ENCODE measurements around the gene CFAP97. TPM values are rescaled to one million over a fixed set of nuclear protein-coding genes. Genes with fewer than 3 reads are reported as not detected.

Gene CFAP97
- total and polyA plus RNA-seq, 2 donors (not counting 1 experiment from before 2014, with no cell fraction given) = 39.3 to 50.8 TPM

GRCh38 chr4:185134307-185134869 lies 69.4 kb downstream of the CFAP97 start:
- no peaks in the 10 kb centered on the region for H3K27me3 ChIP-seq (ENCODE audit: control insufficient read depth, insufficient read depth, low read length)
- DNase-seq (ENCODE audit: low read depth in 2 of 2) = peak; percentile 33 to 77
- TF ChIP-seq, protein P1, sequence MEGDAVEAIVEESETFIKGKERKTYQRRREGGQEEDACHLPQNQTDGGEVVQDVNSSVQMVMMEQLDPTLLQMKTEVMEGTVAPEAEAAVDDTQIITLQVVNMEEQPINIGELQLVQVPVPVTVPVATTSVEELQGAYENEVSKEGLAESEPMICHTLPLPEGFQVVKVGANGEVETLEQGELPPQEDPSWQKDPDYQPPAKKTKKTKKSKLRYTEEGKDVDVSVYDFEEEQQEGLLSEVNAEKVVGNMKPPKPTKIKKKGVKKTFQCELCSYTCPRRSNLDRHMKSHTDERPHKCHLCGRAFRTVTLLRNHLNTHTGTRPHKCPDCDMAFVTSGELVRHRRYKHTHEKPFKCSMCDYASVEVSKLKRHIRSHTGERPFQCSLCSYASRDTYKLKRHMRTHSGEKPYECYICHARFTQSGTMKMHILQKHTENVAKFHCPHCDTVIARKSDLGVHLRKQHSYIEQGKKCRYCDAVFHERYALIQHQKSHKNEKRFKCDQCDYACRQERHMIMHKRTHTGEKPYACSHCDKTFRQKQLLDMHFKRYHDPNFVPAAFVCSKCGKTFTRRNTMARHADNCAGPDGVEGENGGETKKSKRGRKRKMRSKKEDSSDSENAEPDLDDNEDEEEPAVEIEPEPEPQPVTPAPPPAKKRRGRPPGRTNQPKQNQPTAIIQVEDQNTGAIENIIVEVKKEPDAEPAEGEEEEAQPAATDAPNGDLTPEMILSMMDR (conservative IDR thresholded peaks at IDR 0.05 in 1 of 2, IDR thresholded peaks at IDR 0.05 in 1 of 2; ENCODE audit: low read depth in 1 of 2, low read length in 2 of 2) = peak; percentile 49 to 54
- TF ChIP-seq EZH2 (IDR thresholded peaks at IDR 0.05; ENCODE audit: low read length, missing control alignments) = no peak
- H3K4me2 ChIP-seq (ENCODE audit: extremely low read depth, insufficient read depth, low read length) = no peak overlapping the region
- no peak overlapping the region for H3K9ac ChIP-seq (ENCODE audit: insufficient read depth, low read length)
- no peak overlapping the region for H2AFZ ChIP-seq (ENCODE audit: low read length)
- H3K9me3 ChIP-seq (ENCODE audit: control insufficient read depth, insufficient read depth, low read depth, low read length) = no peaks in the 10 kb centered on the region
- no peaks in the 10 kb centered on the region for H3K4me1 ChIP-seq (ENCODE audit: control insufficient read depth, extremely low read depth, insufficient read depth, low read length)
- no peaks in the 10 kb centered on the region for H3K79me2 ChIP-seq (ENCODE audit: control insufficient read depth, insufficient read depth, low read length)
- no peak overlapping the region for H3K27ac ChIP-seq (ENCODE audit: insufficient read depth, low read length)
- H3K4me3 ChIP-seq (replicated peaks in 1 of 4; ENCODE audit: control extremely low read depth in 1 of 4, insufficient read depth in 1 of 4, low read depth in 3 of 4, low read length in 4 of 4) = no peak overlapping the region
- H4K20me1 ChIP-seq (ENCODE audit: control insufficient read depth, extremely low read depth, insufficient read depth, low read length) = no peaks in the 10 kb centered on the region
- H3K36me3 ChIP-seq (ENCODE audit: control insufficient read depth, insufficient read depth, low read length) = no peaks in the 10 kb centered on the region

DNA sequence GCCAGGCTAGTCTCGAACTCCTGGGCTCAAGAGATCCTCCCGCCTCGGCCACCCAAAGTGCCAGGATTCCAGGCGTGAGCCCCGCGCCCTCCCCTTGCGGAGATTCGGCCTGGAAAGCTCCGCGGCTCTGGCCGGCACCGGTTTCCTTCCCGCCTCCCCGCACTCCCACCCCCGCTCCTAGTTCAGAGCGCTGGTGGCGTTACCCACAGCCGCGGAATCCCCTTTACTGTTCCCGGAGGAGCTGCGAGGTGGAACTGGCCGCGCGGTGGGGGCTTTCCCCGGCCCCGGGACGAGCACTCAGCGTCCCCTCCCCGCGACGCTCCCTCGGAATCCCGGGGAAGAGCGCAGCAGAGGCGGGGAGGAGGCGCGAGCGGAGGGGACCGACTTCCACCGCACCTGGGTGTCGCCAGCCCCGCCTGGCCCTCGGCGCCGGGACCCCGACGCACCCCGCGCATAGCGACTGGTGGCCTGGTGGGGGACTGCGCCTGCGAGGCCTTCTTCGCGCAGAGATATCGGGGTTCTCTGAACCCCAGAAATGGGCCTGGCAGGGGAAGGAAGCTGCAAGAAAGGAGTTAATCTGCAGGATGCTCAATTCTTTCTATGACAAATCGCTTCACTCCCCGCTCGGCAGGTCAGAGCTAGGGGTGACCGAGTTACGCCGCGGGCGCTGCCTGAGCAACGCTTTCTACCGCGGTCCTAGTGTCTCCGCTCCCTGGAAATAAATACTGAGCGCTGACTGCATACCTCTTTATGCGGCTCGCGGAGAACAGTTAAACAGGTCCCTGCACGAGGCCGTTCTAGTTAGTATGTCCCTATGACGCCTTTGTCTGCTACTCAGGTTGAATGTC lies 75.3 kb downstream of the CFAP97 start:
- Histone ChIP-seq H3K27me3 (ENCODE audit: control insufficient read depth, insufficient read depth, low read length) (no peaks in the 10 kb centered on the region), H4K20me1 (ENCODE audit: control insufficient read depth, extremely low read depth, insufficient read depth, low read length) (no peaks in the 10 kb centered on the region), H3K27ac (ENCODE audit: insufficient read depth, low read length) (no peak overlapping the region), H3K4me2 (ENCODE audit: extremely low read depth, insufficient read depth, low read length) (peak overlapping the region; percentile 90), H3K9ac (ENCODE audit: insufficient read depth, low read length) (no peak overlapping the region), H3K79me2 (ENCODE audit: control insufficient read depth, insufficient read depth, low read length) (no peaks in the 10 kb centered on the region), H2AFZ (ENCODE audit: low read length) (peak overlapping the region; percentile 31), H3K36me3 (ENCODE audit: control insufficient read depth, insufficient read depth, low read length) (no peaks in the 10 kb centered on the region), H3K9me3 (ENCODE audit: control insufficient read depth, insufficient read depth, low read depth, low read length) (no peaks in the 10 kb centered on the region), H3K4me1 (ENCODE audit: control insufficient read depth, extremely low read depth, insufficient read depth, low read length) (peaks cover 4% of the 10 kb centered on the region), H3K4me3 (replicated peaks in 1 of 4; ENCODE audit: control extremely low read depth in 1 of 4, insufficient read depth in 1 of 4, low read depth in 3 of 4, low read length in 4 of 4) (peak overlapping the region; percentile 44 to 62 (median 57))
- TF ChIP-seq EZH2 (IDR thresholded peaks at IDR 0.05; ENCODE audit: low read length, missing control alignments) = no peak
- TF ChIP-seq, protein P1 (conservative IDR thresholded peaks at IDR 0.05 in 1 of 2, IDR thresholded peaks at IDR 0.05 in 1 of 2; ENCODE audit: low read depth in 1 of 2, low read length in 2 of 2) = no peak
- peak in 1 of 2 donors; percentile 19 for DNase-seq (ENCODE audit: low read depth in 2 of 2)

All from fibroblast of lung (primary cell).